Stimulated activated CD8-positive, alpha-beta memory T cell treated with anti-CD3 and anti-CD28 coated beads, Interleukin-12 subunit alpha, Interleukin-12 subunit beta, amount 100 ng/mL, for 24 hours (primary cell): ENCODE results near the gene NFRKB.

Experiments
- DNase-seq: peaks from one replicate; pipeline ENCODE4 v3.0.0-alpha.2; 2020; ENCODE audit errors: extremely low read depth

Gene NFRKB

DNA sequence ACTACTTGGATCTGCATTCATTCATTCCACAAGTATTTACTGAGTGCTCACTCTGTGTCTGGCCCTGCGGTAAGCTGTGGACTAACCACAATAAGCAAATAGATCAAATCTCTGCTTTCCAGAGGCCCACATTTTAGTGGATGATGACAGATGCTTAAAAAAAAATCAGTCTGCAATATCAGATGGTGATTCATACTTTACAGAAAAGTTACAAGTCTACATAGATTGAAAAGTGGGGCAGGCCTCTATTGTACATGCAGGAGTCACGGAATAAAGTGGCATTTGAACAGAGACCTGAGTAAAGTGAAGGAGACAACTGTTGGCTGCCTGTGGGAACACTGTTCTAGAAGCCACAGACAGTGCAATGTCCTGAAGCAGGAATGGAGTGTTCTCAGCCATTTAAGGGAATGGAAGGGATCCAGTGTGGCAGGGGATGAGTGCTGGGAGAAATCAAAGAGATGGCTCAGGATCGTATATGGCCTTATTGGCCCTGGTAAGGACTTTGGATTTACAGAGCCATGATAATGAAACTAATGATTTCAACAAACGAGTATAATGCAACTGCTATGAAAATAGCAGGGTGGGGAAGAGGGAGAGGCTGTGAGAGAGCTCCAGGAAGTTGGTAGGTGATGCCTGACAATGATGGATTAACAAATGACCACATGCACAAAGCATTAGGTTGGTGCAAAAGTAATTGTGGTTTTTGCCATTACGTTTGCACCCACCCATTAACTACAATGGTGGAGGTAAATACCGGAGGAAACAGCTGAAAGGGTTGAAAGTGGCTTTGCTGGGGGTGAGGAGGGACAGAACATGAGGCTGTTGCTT is 48.7 kb downstream of the NFRKB start:
- DNase-seq, result no peak
